GM19238 (cell line): ENCODE results near the gene AREL1.

ENCODE experiments used
- DNase-seq: peaks from one replicate; pipeline ENCODE4 v3.0.0; 2011; ENCODE audit warnings: low spot score; ENCODE audit not compliant: insufficient read length

The AREL1 gene

GRCh38 chr14:74660167-74660566 lies 52.7 kb downstream of the AREL1 start:
- no peak for DNase-seq

GRCh38 chr14:74658535-74659131 lies 54.2 kb downstream of the AREL1 start:
- DNase-seq, result no peak

- no peak for DNase-seq
Observed at GRCh38 chr14:74656964-74657363, 55.9 kb downstream of the AREL1 start.

- DNase-seq, result no peak
Observed at GRCh38 chr14:74655599-74656395, 57.1 kb downstream of the AREL1 start.

- DNase-seq, result no peak
Observed at GRCh38 chr14:74654931-74655330, 57.9 kb downstream of the AREL1 start.

- no peak for DNase-seq
Observed at GRCh38 chr14:74653386-74654138, 59.3 kb downstream of the AREL1 start.

GRCh38 chr14:74652541-74652940 lies 60.3 kb downstream of the AREL1 start:
- no peak for DNase-seq

GRCh38 chr14:74650927-74651686 lies 61.8 kb downstream of the AREL1 start:
- no peak for DNase-seq

- no peak for DNase-seq
Observed at GRCh38 chr14:74649673-74650072, 63.2 kb downstream of the AREL1 start.

- DNase-seq, result no peak
Observed at GRCh38 chr14:74649167-74649566, 63.7 kb downstream of the AREL1 start.

- DNase-seq, result no peak
Observed at GRCh38 chr14:74648601-74649000, 64.3 kb downstream of the AREL1 start.

- no peak for DNase-seq
Observed at GRCh38 chr14:74647678-74648461, 65.0 kb downstream of the AREL1 start.

- DNase-seq, result no peak
Observed at GRCh38 chr14:74647061-74647677, 65.7 kb downstream of the AREL1 start.

- DNase-seq, result no peak
Observed at GRCh38 chr14:74645756-74646470, 67.0 kb downstream of the AREL1 start.

GRCh38 chr14:74645244-74645643 lies 67.6 kb downstream of the AREL1 start:
- DNase-seq, result no peak

GRCh38 chr14:74641601-74642391 lies 71.1 kb downstream of the AREL1 start:
- no peak for DNase-seq

- no peak for DNase-seq
Observed at GRCh38 chr14:74638966-74639365, 73.9 kb downstream of the AREL1 start.

- DNase-seq, result no peak
Observed at GRCh38 chr14:74638066-74638465, 74.8 kb downstream of the AREL1 start.

- DNase-seq, result no peak
Observed at GRCh38 chr14:74637178-74637550, 75.7 kb downstream of the AREL1 start.
